H1 (cell line): ENCODE data around the gene MSH2. TPM values are rescaled to one million over a fixed set of nuclear protein-coding genes. Genes with fewer than 3 reads are reported as not detected.

Experiments
- CTCF ChIA-PET: fragments of 300-600 bp; sonication (Branson Sonifier 250); formaldehyde crosslinking; loops from one replicate; lab custom pipeline; 2021; ENCODE audit not compliant: partially characterized antibody; lab: Charles Lee
- POLR2A ChIA-PET: fragments of 300-600 bp; sonication (Branson Sonifier 250); formaldehyde crosslinking; loops from one replicate; lab custom pipeline; 2021; ENCODE audit warnings: inconsistent platforms; ENCODE audit not compliant: partially characterized antibody; lab: Charles Lee
- DNase-seq, 2 experiments: peaks; one replicate each; pipeline versions ENCODE4 v3.0.0 to v3.0.0-alpha.2; 2010 to 2022; ENCODE audit warnings: low spot score in 2 of 2, low read depth in 1 of 2, mixed read lengths in 1 of 2
- FAIRE-seq: peaks from 2 replicates; lab custom pipeline; 2011; peaks lifted over from hg19 to GRCh38; lab: Jason Lieb, UNC
- H2AFZ ChIP-seq: 2 replicates; pipeline ENCODE4 v1.8.1; 2012; ENCODE audit warnings: low read length, inconsistent platforms
- H2AK5ac ChIP-seq: 2 replicates; pipeline ENCODE4 v1.6.1; 2013; ENCODE audit warnings: low read depth, low read length
- H2BK120ac ChIP-seq: replicated peaks from 2 replicates; pipeline ENCODE3; 2013; ENCODE audit warnings: low read depth, low read length, inconsistent platforms
- H2BK12ac ChIP-seq: 2 replicates; pipeline ENCODE4 v1.6.1; 2013; ENCODE audit warnings: low read depth, low read length
- H2BK15ac ChIP-seq: 2 replicates; pipeline ENCODE4 v1.6.1; 2013; ENCODE audit warnings: low read length
- H2BK20ac ChIP-seq: 2 replicates; pipeline ENCODE4 v1.6.1; 2013; ENCODE audit warnings: low read length
- H2BK5ac ChIP-seq: 2 replicates; pipeline ENCODE4 v1.6.1; 2013; ENCODE audit warnings: low read depth, low read length
- H3K14ac ChIP-seq: 2 replicates; pipeline ENCODE4 v1.6.1; 2013; ENCODE audit warnings: inconsistent platforms; ENCODE audit not compliant: insufficient read length
- H3K18ac ChIP-seq: 2 replicates; pipeline ENCODE4 v1.6.1; 2013; ENCODE audit warnings: low read length; ENCODE audit errors: extremely low read depth
- H3K23ac ChIP-seq: 2 replicates; pipeline ENCODE4 v1.6.1; 2013; ENCODE audit warnings: inconsistent platforms; ENCODE audit not compliant: insufficient read length
- H3K23me2 ChIP-seq: 2 replicates; pipeline ENCODE4 v1.6.1; 2013; ENCODE audit warnings: low read depth, low read length
- H3K27ac ChIP-seq: 2 replicates; pipeline ENCODE4 v1.6.1; 2011; ENCODE audit warnings: low read depth, low read length, inconsistent platforms
- H3K27me3 ChIP-seq, 4 experiments: replicated peaks in 1 of 4; 1 replicate in 1 of 4; 2 replicates in 3 of 4; pipeline versions ENCODE4 v1.6.1 to v1.8.1; 2011 to 2013; ENCODE audit warnings: low read length in 3 of 4, mild to moderate bottlenecking in 3 of 4, inconsistent platforms in 2 of 4, mixed read lengths in 2 of 4, moderate library complexity in 1 of 4; ENCODE audit not compliant: control insufficient read depth in 3 of 4, insufficient read depth in 3 of 4; ENCODE audit errors: extremely low read depth in 1 of 4
- H3K36me3 ChIP-seq, 4 experiments: 2 replicates each; pipeline versions ENCODE4 v1.6.1 to v1.8.1; 2011 to 2013; ENCODE audit warnings: mild to moderate bottlenecking in 4 of 4, low read length in 3 of 4, moderate library complexity in 2 of 4, control low read depth in 1 of 4, inconsistent platforms in 1 of 4; ENCODE audit not compliant: insufficient read depth in 4 of 4, control insufficient read depth in 2 of 4
- H3K4ac ChIP-seq: replicated peaks from 2 replicates; pipeline ENCODE3; 2013; ENCODE audit warnings: low read length, low read depth, mixed read lengths, inconsistent platforms; ENCODE audit not compliant: insufficient read length
- H3K4me1 ChIP-seq, 4 experiments: replicated peaks in 1 of 4; 1 replicate in 1 of 4; 2 replicates in 3 of 4; pipeline versions ENCODE4 v1.6.1 to v1.8.1; 2011 to 2013; ENCODE audit warnings: low read length in 3 of 4, inconsistent platforms in 2 of 4, mixed read lengths in 1 of 4; ENCODE audit not compliant: insufficient read depth in 4 of 4, control insufficient read depth in 3 of 4
- H3K4me2 ChIP-seq, 2 experiments: 2 replicates each; pipeline versions ENCODE4 v1.6.1 to v1.8.1; 2011 to 2013; ENCODE audit warnings: low read depth in 2 of 2, low read length in 2 of 2, control low read depth in 1 of 2, inconsistent platforms in 1 of 2, mild to moderate bottlenecking in 1 of 2; ENCODE audit not compliant: insufficient read depth in 1 of 2
- H3K4me3 ChIP-seq, 4 experiments: fragments of 200-600, 300-600 bp in 1 of 4; sonication (generic), shearing (Covaris generic), sonication (Bioruptor Twin) in 1 of 4; 2 replicates each; pipeline versions ENCODE4 v1.5.1 to v1.8.1; 2011 to 2016; ENCODE audit warnings: low read length in 4 of 4, low read depth in 3 of 4, control low read depth in 2 of 4, inconsistent platforms in 2 of 4, mild to moderate bottlenecking in 2 of 4, mixed read lengths in 1 of 4, moderate library complexity in 1 of 4; ENCODE audit not compliant: insufficient read depth in 2 of 4; ENCODE audit errors: extremely low read depth in 1 of 4
- H3K56ac ChIP-seq: replicated peaks from 2 replicates; pipeline ENCODE3; 2013; ENCODE audit warnings: low read depth, mild to moderate bottlenecking, mixed read lengths, low read length, inconsistent platforms; ENCODE audit not compliant: insufficient read length
- H3K79me1 ChIP-seq: 2 replicates; pipeline ENCODE4 v1.6.1; 2013; ENCODE audit warnings: low read depth, low read length, control low read depth
- H3K79me2 ChIP-seq, 2 experiments: 2 replicates each; pipeline versions ENCODE4 v1.6.1 to v1.8.1; 2012 to 2013; ENCODE audit warnings: low read length in 2 of 2, mild to moderate bottlenecking in 2 of 2, inconsistent platforms in 1 of 2; ENCODE audit not compliant: insufficient read depth in 2 of 2, control insufficient read depth in 1 of 2
- H3K9ac ChIP-seq, 4 experiments: replicated peaks in 1 of 4; 1 replicate in 1 of 4; 2 replicates in 3 of 4; pipeline versions ENCODE4 v1.6.1 to v1.8.1; 2011 to 2013; ENCODE audit warnings: low read depth in 3 of 4, low read length in 3 of 4, control low read depth in 2 of 4, mild to moderate bottlenecking in 2 of 4, moderate library complexity in 2 of 4, inconsistent platforms in 1 of 4; ENCODE audit errors: extremely low read depth in 1 of 4
- H3K9me3 ChIP-seq, 2 experiments: 2 replicates each; pipeline versions ENCODE4 v1.6.1 to v1.8.1; 2012 to 2013; ENCODE audit warnings: mild to moderate bottlenecking in 2 of 2, moderate library complexity in 2 of 2, control low read depth in 1 of 2, inconsistent platforms in 1 of 2, low read depth in 1 of 2, low read length in 1 of 2, mixed read lengths in 1 of 2; ENCODE audit not compliant: insufficient read depth in 2 of 2
- H4K20me1 ChIP-seq, 2 experiments: replicated peaks in 1 of 2; 2 replicates each; pipeline versions ENCODE3 to v1.8.1; 2011 to 2013; ENCODE audit warnings: inconsistent platforms in 2 of 2, low read length in 2 of 2, mild to moderate bottlenecking in 1 of 2; ENCODE audit not compliant: insufficient read depth in 2 of 2, control insufficient read depth in 1 of 2
- H4K5ac ChIP-seq: 2 replicates; pipeline ENCODE4 v1.6.1; 2013; ENCODE audit warnings: low read length, low read depth, mixed read lengths, inconsistent platforms; ENCODE audit not compliant: insufficient read length
- H4K8ac ChIP-seq: 2 replicates; pipeline ENCODE4 v1.8.0; 2013; ENCODE audit warnings: mild to moderate bottlenecking, moderate library complexity, low read length, inconsistent platforms; ENCODE audit not compliant: insufficient read depth; ENCODE audit errors: extremely low read depth
- H4K91ac ChIP-seq: replicated peaks from 2 replicates; pipeline ENCODE3; 2013; ENCODE audit warnings: low read length, mixed read lengths, inconsistent platforms; ENCODE audit not compliant: insufficient read length
- GABPA ChIP-seq: IDR thresholded peaks from 2 replicates; pipeline ENCODE4 v1.6.1; 2011; ENCODE audit warnings: mild to moderate bottlenecking, low read length, moderate library complexity, borderline replicate concordance; ENCODE audit not compliant: insufficient read depth
- NANOG ChIP-seq: IDR thresholded peaks from 2 replicates; pipeline ENCODE4 v1.6.1; 2011; ENCODE audit warnings: low read length, low read depth, mild to moderate bottlenecking, inconsistent platforms; ENCODE audit not compliant: insufficient read depth, poor library complexity, severe bottlenecking
- SUZ12 ChIP-seq: fragments of 200-600 bp; sonication (generic); IDR thresholded peaks from 2 replicates; pipeline ENCODE4 v1.6.1; 2012; ENCODE audit warnings: mild to moderate bottlenecking, inconsistent platforms, low read length, moderate library complexity, mixed read lengths
- TAF7 ChIP-seq: optimal IDR thresholded peaks from 2 replicates; pipeline ENCODE3; 2011; ENCODE audit warnings: low read depth, mild to moderate bottlenecking, inconsistent platforms, low read length, moderate library complexity, borderline replicate concordance
- WGBS, 2 experiments: shearing (Covaris generic) in 1 of 2; methylation state at CpG; one replicate each; pipeline versions ENCODE4 v1.1.6 to v1.1.7; 2013 to 2015; ENCODE audit warnings: low lambda C conversion rate in 2 of 2, mixed read lengths in 2 of 2, inconsistent platforms in 1 of 2, low coverage in 1 of 2, missing lambda C conversion rate in 1 of 2; ENCODE audit not compliant: insufficient replicate concordance in 2 of 2, insufficient coverage in 1 of 2, insufficient read length in 1 of 2; ENCODE audit errors: extremely low coverage in 1 of 2, missing lambda C conversion rate in 1 of 2; 5-methylcytosine and 5-hydroxymethylcytosine counted together
- polyA plus RNA-seq, 7 experiments: library from polyadenylated mRNA; depleted of rRNA in 3 of 7; stranded (reverse) in 5 of 7; unstranded in 2 of 7; fragments of >200 nt in 5 of 7; fragments of 200-250 nt in 2 of 7; gene quantifications; 1 replicate in 5 of 7; 2 replicates in 1 of 7; 4 replicates in 1 of 7; pipeline versions ENCODE4 v1.2.1 to v1.2.3, GENCODE V29; 2011 to 2013; ENCODE audit warnings: missing spikeins in 2 of 7, mixed read lengths in 2 of 7
- total RNA-seq: library from RNA; stranded (reverse); fragmentation: NEBNext Ultra II Directional; extraction: Animal tissue kit (Norgen Biotek cat#: 25700); gene quantifications from 2 replicates; pipeline ENCODE4 v1.2.1, GENCODE V29; 2021

Gene MSH2
- total and polyA plus RNA-seq, 2 of the 8 experiments (the other 6 are each of a cell fraction or from before 2014, with no cell fraction given): 64.1 to 228 TPM

DNA sequence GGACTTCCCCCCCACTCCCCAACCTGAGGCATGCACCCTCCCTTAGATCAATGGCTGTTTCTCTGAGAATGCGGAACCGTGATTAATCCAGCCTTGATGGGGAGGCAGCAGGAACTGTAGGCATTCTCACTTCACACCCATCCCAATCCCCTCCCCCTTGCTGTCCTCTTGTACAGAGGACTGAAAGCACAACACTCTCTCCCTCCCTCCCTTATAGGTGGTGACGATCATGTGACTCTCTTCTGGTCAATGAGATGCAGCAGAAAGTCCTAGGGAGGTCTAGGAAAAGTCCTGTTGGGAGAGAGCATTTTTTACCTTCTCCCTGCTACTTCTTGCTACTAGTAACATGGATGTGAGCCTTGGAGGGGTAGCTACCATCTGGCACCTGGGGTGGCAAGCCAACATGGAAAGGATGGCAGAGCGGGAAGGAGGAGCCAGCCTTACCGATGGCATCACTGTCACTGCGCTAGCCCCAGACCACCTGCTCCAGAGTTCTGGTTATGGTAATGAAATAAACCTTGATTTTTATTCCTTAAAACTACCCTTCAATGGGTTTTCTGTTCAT is 106.9 kb downstream of the MSH2 start:
- no peaks in the 10 kb centered on the region for H3K27me3 ChIP-seq
- H3K36me3 ChIP-seq: no peaks in the 10 kb centered on the region; a peak in 1 of 8 replicates
- H3K23me2 ChIP-seq: no peaks in the 10 kb centered on the region
- no peak overlapping the region for H2AK5ac ChIP-seq
- no peak overlapping the region for H2AFZ ChIP-seq
- H4K20me1 ChIP-seq: no peaks in the 10 kb centered on the region
- H3K27ac ChIP-seq: no peak overlapping the region
- H4K5ac ChIP-seq: no peak overlapping the region
- no peak overlapping the region for H3K4me3 ChIP-seq
- no peaks in the 10 kb centered on the region for H3K79me1 ChIP-seq
- no peak overlapping the region for H3K4me2 ChIP-seq
- H3K4me1 ChIP-seq: peaks cover 0 to 4% (median 1%) of the 10 kb centered on the region in 4 experiments; a peak in 2 of 7 replicates
- H3K79me2 ChIP-seq: no peaks in the 10 kb centered on the region
- H3K4ac ChIP-seq: no peak overlapping the region
- H3K18ac ChIP-seq: no peak overlapping the region
- WGBS, 2 experiments: 84% methylated on average over 6 of the region's 6 CpGs; no CpG with 5 or more reads in 1 of the 2 experiments
- no peak overlapping the region for H4K8ac ChIP-seq
- H2BK15ac ChIP-seq: no peak overlapping the region
- H3K56ac ChIP-seq: no peak overlapping the region
- H2BK12ac ChIP-seq: no peak overlapping the region
- ChIA-PET CTCF (interaction anchor here (0.8 to 1.6 kb wide), 6 partner anchors 10 to 258 kb away, joined by 4 to 7 read pairs (median 5); no protein-coding TSS in a partner anchor), POLR2A (interaction anchor here (1.1 to 1.4 kb wide), 2 partner anchors 20 to 35 kb away, joined by 3 to 4 read pairs; no protein-coding TSS in a partner anchor)
- no peak overlapping the region for H2BK20ac ChIP-seq
- H2BK120ac ChIP-seq: no peak overlapping the region
- H3K14ac ChIP-seq: no peak overlapping the region
- FAIRE-seq (no peak), DNase-seq (no peak)
- H2BK5ac ChIP-seq: no peak overlapping the region
- no peak overlapping the region for H3K23ac ChIP-seq
- H3K9ac ChIP-seq: no peak overlapping the region
- H3K9me3 ChIP-seq: peaks cover 7 to 9% of the 10 kb centered on the region in 2 experiments
- H4K91ac ChIP-seq: no peak overlapping the region
- no peak for TF ChIP-seq GABPA
- no peak for TF ChIP-seq NANOG
- no peak for TF ChIP-seq TAF7
- TF ChIP-seq SUZ12: no peak
